Stimulated activated CD4-positive, alpha-beta T cell treated with anti-CD3 and anti-CD28 coated beads, Interleukin-1b, Interleukin-23, amount 100 ng/mL, for 48 hours (primary cell): Measurements from ENCODE around the gene NPHS1.
A peak's percentile ranks its signal among the peaks of the same experiment; 100 is the strongest.

Source experiments
- DNase-seq: peaks from one replicate; pipeline ENCODE4 v3.0.0-alpha.2; 2020

Gene NPHS1

DNA sequence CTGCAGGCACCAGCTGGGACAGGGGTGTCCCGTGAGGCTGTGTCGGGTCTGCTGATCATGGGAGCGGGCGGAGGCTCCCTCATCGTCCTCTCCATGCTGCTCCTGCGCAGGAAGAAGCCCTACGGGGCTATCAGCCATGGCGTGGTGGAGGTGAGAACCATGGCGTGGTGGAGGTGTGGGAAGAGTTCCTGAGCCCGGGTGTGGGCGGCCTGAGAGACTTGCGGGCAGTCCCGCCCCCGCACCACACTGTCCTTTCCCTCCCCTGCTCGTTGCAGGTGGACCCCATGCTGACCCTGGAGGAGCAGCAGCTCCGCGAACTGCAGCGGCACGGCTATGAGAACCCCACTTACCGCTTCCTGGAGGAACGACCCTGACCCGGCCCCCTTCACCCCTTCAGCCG lies 26.8 kb upstream of the NPHS1 start:
- DNase-seq, result no peak

DNA sequence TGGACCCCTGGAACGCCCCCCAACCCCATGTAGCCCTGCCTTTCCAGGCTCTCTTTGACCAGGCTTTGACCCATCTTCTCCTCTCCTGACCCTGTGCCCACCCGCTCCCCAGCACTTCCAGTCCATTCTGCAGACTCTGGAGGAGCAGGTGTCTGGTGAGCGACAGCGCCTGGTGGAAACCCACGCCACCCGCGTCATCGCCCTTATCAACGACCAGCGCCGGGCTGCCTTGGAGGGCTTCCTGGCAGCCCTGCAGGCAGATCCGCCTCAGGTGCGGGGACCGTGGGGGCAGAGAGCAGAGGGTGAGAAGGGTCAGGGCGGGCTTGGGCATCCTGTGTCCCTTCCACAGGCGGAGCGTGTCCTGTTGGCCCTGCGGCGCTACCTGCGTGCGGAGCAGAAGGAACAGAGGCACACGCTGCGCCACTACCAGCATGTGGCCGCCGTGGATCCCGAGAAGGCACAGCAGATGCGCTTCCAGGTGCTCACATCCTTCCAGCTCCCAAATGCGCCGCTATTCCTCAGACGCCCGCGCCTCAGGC lies 22.2 kb upstream of the NPHS1 start:
- DNase-seq, result no peak

DNA sequence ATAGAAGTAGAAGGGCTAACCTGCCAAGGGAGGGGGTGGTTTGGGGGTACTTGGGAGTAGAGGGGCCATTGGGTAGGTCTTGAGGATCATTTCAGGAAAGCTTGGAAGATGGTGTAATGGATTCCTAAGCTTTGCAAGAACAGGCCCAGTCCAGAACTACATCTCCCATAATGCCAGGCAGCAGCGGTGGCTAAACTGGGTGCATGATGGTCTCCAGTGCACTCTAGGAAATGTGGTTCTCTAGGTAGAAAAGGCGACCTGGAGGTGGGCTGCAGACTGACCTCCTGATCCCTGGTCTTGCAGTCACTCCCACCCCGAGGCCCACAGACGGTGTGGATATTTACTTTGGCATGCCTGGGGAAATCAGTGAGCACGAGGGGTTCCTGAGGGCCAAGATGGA lies 19.9 kb upstream of the NPHS1 start:
- no peak for DNase-seq

DNA sequence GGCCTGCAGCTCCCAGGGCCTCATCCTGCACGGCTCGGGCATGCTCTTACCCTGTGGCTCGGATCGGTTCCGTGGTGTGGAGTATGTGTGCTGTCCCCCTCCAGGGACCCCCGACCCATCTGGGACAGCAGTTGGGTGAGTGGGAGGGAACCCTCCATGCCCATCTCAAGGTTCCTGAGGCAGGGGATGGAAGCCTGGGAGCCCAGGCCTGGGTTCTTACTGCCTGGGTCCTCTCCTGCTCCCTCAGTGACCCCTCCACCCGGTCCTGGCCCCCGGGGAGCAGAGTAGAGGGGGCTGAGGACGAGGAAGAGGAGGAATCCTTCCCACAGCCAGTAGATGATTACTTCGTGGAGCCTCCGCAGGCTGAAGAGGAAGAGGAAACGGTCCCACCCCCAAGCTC lies 19.3 kb upstream of the NPHS1 start:
- no peak for DNase-seq

DNA sequence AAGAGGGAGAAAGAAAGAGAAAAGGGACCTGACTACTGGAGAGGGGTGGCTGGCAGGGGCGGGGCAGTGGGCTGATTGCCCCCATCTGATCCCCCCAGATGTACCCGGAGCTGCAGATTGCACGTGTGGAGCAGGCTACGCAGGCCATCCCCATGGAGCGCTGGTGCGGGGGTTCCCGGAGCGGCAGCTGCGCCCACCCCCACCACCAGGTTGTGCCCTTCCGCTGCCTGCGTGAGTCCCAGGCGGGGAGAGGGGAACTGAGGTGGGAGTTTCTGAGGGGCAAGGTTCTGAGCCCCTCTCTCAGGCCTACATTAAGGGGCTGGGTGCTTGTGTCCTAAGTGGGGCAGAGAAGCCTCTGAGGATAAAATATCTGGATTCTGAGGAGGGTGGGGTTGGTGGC lies 18.5 kb upstream of the NPHS1 start:
- no peak for DNase-seq

DNA sequence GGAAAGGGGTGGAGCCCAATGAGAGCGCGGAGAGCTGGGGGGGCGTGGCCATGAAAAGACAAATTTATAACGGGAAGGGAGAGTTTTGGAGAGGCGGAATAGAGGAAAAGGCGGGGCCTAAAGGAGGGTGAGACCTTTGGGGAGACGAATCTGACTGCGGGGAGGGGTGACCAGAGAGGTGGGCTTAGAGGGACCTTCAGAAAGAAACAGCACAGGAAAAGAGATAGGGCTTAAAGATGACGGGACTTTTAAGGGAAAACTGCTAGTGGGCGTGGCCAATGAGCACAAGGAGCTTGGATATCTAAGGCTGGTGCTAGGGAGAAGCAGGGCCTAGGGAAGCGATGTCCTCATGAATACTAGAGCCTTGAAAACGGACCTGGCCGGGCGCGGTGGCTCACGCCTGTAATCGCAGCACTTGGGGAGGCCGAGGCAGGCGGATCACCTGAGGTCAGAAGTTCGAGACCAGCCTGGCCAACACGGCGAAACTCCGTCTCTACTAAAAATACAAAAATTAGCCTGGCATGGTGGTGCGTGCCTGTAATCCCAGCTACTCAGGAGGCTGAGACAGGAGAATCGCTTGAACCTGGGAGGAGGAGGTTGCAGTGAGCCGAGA lies 17.9 kb upstream of the NPHS1 start:
- peak; percentile 75 for DNase-seq

DNA sequence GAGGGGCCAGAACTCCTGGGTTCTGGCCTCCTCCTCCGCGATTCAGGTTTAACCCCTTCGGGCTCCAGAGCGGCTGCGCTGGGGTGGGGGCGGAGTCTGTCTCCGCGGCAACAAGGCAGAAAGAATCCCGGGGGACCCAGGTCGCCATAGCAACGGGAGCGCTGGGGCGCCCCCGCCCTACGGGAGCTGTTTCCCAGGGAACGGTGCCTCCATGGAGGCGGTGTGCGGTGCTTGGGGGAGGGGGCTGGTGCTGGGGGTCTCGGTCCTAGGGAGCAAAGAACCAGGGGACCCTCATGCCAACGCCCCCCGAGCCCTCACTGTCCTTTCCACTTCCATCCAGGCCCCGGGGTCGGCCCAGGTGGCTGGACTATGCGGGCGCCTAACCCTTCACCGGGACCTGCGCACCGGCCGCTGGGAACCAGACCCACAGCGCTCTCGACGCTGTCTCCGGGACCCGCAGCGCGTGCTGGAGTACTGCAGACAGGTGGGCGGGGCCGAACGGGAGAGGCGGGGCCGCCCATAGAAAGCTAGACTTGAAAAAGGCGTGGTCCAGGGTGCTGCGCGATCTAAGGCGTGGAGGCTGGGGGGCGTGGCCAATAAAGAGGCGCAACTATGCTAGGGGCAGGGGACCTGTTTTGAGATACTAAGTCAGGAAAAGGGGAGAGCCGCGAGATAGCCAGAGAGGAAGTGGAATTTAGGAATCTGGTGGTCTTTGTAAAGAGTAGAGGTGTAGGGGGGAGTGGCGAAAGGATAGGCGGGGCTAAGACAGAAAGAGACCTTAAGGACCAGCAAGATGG lies 17.2 kb upstream of the NPHS1 start:
- peak; percentile 92 for DNase-seq

DNA sequence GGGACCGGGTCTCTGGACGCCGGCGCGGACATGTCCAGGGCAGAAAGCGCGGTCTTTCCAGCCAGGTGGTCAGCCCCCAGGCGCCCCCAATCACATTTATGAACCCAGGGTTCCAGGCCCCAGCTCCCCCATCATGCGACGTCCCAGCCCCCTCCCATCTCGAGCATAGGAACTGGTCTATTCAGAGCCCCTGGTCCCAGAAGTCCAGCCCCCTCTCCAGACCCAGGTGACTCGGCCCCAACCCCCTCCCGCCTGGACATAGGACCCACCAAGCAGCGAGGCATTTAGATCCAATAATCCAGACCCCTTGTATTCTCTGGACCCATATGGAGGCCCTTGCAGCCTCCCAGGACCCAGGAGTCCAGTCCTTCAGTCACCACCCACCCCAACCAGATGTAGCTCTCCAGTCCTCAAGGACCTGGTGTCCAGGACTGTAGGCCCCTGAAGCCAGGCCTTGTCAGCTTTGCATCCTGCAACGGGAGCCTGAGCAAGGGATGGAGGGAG lies 16.6 kb upstream of the NPHS1 start:
- DNase-seq, result no peak

DNA sequence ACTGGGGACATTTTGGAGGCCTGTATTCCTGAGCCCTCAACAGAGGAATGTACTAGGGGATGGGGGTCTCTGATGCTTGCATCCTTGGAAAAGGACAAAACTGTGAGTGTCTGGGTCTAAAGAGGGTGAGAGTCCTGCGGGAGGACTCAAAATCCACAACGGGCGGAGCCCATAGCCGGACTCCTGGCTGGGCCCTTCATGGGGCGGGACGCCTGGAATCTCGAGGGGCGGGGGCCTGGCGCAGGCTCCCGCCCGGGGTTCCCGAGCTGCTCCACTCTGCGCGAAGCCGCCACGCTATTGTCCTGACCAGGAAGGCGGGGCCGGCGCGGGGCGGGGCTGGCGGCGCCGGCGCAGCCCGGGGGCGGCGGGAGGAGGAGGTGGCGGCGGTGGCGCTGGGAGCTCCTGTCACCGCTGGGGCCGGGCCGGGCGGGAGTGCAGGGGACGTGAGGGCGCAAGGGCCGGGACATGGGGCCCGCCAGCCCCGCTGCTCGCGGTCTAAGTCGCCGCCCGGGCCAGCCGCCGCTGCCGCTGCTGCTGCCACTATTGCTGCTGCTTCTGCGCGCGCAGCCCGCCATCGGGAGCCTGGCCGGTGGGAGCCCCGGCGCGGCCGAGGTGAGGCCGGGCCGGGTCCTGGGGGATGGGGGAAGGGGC lies 16.0 kb upstream of the NPHS1 start, which contains the start of gene APLP1:
TSS of gene APLP1 (plus strand) at position 403 of the 651 bp plus-strand sequence. CDS start at position 466, 63 bp downstream.
- peak; percentile 59 for DNase-seq

DNA sequence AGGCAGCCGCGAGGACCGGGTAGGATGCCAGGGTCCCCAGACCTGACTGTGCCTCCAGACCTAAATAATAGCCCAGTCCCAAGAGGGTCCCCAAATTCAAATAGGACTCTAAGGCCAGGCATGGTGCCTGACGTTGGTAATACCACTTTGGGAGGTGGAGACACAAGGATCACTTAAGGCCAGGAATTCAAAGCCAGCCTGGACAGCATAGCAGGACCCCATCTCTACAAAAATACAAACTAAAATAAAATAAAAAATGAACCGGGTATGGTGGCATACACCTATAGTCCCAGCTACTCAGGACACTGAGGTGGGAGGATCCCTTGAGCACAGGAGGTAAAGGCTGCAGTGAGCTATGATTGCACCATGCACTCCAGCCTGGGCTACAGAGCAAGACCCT lies 10.7 kb upstream of the NPHS1 start:
- DNase-seq, result no peak

DNA sequence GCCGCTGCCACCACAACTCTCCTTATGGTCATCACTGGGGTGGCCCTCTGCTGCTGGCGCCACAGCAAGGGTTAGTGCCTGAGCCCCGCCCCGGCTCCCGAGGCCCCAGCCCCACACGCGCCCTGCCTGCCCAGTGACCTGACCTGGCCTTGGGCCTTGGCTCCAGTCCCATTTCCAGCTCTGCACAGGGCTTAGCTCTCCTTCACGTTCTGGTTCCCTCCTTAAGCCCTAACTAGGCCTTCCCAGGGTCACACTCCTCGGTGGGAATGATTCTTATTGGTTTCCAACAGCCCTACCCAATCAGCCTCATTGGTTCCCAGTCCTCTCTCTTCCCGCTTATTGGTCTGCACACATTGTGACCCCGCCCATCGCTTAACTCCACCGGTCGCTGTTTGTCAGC lies 10.2 kb upstream of the NPHS1 start:
- no peak for DNase-seq

DNA sequence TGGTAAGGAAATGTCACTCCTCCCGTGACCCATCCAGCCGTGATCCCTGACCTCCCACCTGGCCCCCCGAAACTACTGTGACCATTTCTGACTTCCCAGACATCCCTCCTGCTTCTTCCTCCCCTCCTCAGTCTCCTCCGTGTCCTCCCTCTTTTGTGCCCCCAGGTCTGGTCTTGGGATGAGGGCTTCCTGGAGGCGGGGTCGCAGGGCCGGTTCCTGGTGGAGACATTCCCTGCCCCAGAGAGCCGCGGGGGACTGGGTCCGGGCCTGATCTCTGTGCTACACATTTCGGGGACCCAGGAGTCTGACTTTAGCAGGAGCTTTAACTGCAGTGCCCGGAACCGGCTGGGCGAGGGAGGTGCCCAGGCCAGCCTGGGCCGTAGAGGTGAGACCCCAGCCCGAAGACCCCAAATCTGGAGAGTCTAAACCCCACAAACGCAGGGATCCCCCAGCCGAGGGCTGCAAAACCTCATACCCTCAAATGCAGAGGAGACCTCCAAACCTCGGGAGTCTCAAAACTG lies 9.4 kb upstream of the NPHS1 start:
- no peak for DNase-seq

DNA sequence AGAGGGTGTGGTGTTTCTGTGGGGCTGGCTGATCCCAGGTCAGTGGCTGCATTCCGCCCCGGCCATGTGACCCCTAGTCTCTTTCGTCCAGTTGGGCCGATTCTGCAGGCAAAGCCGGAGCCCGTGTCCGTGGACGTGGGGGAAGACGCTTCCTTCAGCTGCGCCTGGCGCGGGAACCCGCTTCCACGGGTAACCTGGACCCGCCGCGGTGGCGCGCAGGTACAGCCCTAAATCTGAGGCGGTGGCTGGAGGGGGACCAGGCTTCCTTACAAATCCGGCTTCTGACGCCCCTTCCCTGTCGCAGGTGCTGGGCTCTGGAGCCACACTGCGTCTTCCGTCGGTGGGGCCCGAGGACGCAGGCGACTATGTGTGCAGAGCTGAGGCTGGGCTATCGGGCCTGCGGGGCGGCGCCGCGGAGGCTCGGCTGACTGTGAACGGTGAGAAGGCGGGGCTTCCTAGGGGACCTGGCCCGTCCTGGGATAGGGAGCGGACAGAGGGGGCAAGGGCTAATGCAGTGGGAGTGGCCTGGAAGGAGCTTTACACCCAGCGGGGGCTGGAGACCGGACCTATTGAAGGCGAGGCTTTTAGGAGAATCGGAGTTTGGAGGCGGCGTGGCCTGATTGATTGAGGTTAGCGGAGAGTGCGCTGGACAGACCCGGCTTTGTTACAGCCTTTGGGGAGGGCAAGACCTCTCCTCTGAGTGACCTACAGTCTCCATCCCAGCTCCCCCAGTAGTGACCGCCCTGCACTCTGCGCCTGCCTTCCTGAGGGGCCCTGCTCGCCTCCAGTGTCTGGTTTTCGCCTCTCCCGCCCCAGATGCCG lies 8.7 kb upstream of the NPHS1 start:
- no peak for DNase-seq

DNA sequence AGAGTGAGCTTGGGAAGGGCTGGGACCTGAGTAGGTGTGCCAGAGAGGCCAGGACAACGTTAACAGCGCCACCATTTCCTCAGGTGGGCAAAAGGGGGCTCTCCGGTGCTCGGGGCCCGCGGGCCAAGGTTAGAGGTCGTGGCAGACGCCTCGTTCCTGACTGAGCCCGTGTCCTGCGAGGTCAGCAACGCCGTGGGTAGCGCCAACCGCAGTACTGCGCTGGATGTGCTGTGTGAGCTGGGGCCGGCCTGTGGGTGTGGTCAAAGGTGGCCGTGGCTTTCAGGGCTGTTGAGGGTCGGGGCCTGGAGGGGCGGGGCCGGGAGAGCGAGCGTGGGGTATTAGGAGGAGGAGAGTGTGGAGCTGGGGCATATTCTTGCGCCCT lies 8.1 kb upstream of the NPHS1 start:
- no peak for DNase-seq

DNA sequence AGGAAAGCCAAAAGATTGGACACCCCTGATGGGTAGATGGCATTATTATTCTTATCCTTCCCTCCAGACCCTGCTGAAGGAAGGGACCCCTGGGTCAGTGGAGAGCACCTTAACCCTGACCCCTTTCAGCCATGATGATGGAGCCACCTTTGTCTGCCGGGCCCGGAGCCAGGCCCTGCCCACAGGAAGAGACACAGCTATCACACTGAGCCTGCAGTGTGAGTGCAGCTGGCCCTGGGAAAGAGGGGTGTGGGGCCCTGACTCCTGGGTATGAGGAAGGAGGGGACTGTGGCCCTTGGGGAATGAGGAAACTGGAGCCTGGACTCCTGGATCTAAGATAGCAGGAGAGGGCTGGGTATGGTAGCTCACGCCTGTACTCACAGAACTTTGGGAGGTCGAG lies 7.1 kb upstream of the NPHS1 start:
- DNase-seq, result no peak

DNA sequence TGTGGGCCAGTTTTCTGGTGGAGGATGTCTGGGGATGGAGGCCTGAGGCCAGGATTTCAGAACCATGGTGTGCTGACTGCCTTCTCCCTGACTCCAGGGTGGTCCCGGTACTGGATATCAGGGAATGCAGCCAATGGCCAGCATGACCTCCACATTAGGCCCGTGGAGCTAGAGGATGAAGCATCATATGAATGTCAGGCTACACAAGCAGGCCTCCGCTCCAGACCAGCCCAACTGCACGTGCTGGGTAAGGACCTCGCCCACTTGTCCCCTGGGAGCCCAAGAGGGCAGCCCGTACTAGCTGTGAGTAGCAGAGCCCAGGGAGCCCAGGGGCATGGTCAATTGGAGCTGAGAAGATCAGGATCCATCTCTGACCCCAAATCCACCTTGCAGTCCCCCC lies 6.0 kb upstream of the NPHS1 start:
- DNase-seq, result no peak

DNA sequence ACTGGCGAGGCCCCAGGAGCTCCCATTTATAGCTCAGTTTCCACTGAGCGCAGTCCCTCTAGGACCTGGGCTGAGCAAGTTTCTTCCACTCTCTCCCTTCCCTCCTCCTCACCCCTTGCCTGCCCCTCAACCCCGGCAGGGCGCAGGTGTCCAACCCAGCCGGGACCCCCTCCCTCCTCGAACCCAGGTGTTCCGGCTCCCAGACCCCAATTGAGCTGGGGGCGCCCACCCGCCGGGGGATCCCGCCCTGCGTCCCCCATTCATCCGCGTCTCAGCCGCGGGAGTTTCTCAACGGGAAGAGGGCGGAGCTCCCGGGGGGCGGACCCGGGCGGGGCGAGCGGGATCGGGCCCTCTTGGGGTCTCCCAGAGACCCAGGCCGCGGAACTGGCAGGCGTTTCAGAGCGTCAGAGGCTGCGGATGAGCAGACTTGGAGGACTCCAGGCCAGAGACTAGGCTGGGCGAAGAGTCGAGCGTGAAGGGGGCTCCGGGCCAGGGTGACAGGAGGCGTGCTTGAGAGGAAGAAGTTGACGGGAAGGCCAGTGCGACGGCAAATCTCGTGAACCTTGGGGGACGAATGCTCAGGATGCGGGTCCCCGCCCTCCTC lies 4.3 kb upstream of the NPHS1 start, which contains the start of gene KIRREL2:
TSS of gene KIRREL2 (plus strand) at position 366 of the 604 bp plus-strand sequence. CDS start at position 575, 209 bp downstream.
- DNase-seq, result no peak

DNA sequence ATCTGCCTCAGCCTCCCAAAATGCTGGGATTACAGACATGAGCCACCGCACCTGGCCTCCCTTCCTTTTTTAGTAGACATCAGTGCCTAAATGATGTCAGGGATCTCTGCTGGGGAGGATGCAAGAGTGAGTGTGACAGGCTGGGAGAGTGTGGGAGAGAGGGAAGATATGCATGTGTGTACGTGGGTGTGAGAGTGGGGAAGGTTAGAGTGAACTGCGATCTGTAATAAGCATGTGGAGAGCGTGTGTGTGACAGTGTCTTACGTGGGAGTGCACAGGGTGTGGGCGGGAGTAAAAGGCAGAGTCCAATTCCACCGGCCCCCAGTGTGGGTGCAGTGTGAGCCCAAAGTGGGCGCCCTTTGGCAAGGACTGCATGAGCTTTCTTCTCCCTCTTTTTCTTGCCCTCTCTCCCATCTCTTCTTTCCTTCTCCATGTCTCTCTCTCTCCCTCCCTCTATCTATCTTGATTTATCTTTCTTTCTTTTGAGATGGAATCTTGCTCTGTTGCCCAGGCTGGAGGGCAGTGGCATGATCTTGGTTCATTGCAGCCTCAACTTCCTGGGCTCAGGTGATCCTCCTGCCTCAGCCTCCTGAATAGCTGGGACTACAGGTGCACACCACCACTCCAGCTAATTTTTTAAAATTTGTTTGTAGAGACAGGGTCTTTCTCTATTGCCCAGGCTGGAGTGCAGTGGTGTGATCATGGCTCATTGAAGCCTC lies 893 bp upstream of the NPHS1 start:
- DNase-seq, result no peak

DNA sequence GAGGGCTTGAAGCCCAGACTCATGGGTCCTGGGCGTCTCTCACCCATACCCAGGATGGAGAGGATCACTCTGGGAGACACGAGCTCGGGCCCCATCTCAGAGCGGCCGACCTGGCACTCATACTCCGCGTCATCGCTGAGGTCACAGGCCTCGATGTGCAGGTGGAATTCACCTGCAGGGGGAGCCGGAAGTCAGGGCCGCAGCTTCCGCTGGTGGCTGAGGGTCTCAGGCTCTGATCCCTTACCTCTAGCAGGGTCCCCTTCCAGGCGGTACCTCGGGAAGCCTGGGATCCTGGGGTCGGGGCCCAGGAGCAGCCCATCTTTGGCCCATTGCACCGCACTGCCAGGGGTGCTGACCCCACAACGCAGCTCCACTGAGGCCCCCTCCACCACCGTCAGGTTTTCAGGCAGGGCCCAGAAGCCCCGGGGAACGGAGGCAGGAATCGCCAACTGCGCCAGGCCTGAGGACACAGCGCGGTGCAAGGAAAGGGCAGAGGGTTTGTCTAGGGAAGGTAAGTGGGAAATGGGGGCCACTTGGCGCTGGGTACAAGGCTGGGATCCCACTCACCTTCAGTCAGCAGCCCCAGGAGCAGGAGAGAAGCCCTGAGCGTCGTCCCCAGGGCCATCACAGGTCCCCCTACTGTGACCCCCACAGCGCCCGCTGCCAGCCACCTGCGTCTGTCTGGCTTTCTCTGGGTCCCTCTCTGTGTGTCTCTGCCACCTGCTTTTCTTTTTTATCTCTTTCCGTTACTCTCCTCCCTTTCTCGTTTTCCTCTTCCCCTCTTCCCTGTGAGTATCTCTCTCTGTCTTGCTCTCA lies 883 bp downstream of the NPHS1 start:
- DNase-seq, result no peak

DNA sequence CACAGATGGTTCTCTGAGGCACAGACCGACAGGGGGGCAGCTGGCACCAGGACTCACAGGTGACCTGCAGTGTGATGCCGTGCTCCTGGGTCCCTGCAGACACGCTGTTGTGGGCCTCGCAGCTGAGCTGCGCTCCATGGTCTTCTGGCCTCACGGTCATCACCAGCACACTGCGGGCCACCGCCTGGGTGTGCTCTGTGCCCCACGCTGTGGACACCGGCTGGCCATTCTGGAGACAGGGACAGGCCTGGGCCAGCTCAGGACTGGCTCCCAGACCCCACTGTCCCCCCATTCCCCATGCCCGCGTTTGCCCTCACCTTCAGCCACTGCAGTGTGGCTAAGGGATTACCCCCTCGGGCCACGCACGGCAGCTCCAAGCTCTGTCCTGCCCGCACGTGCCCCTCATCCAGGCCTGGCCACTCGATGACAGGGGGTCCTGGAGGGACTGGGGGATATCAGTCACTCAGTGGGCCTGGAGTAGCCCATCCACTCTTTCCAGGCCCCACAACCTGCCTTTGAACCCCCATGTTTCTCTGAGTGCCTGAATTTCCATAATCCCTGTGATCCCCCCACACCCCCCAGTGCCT lies 3.3 kb downstream of the NPHS1 start:
- DNase-seq, result no peak
